Measurements from ENCODE around the gene EPB41. TPM values are rescaled to one million over a fixed set of nuclear protein-coding genes. Genes with fewer than 3 reads are reported as not detected.

Gene EPB41
- total RNA-seq, 1 donor from 2014 or later = 82.9 TPM

DNA sequence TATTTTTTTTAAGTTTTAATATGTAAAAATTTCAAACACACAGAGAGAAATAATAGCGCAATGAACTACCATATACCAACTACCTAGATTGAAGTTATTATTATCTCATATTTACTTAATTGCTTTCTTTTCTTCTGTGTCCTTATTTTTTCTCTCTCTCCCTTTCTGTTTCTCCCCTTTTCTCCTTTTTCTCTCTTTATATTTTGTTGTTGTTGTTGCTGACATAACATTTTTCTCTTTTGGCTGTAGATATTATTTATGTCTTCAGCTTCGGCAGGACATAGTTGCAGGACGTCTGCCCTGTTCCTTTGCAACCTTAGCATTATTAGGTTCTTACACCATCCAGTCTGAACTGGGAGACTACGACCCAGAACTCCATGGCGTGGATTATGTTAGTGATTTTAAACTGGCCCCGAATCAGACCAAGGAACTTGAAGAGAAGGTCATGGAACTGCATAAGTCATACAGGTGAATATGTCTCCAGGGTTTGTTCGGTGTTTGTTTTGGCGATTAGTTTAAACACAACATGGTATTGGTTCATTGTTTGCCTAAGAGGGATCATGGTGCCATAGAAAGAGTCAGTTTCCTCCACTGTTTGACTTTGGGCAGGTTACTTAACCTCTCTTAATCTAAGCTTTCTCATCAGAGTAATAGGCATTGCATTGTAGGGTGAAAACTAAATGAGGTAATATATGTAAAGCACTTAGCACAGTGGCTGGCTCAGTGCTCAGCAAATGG, 103.8 kb downstream of the EPB41 start:
- no peak for DNase-seq (ENCODE audit: extremely low spot score, unreplicated experiment)
- H3K4me3 Mint-ChIP-seq = no peak overlapping the region
- no peaks in the 10 kb centered on the region for H3K27me3 Mint-ChIP-seq
- H3K9me3 Mint-ChIP-seq = no peaks in the 10 kb centered on the region
- no peak overlapping the region for H3K27ac Mint-ChIP-seq
- H3K36me3 Mint-ChIP-seq = peaks cover 4% of the 10 kb centered on the region
- no peaks in the 10 kb centered on the region for H3K4me1 Mint-ChIP-seq (ENCODE audit: unreplicated experiment)
- TF ChIP-seq, protein P1, sequence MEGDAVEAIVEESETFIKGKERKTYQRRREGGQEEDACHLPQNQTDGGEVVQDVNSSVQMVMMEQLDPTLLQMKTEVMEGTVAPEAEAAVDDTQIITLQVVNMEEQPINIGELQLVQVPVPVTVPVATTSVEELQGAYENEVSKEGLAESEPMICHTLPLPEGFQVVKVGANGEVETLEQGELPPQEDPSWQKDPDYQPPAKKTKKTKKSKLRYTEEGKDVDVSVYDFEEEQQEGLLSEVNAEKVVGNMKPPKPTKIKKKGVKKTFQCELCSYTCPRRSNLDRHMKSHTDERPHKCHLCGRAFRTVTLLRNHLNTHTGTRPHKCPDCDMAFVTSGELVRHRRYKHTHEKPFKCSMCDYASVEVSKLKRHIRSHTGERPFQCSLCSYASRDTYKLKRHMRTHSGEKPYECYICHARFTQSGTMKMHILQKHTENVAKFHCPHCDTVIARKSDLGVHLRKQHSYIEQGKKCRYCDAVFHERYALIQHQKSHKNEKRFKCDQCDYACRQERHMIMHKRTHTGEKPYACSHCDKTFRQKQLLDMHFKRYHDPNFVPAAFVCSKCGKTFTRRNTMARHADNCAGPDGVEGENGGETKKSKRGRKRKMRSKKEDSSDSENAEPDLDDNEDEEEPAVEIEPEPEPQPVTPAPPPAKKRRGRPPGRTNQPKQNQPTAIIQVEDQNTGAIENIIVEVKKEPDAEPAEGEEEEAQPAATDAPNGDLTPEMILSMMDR (conservative IDR thresholded peaks at IDR 0.05) = no peak

DNA sequence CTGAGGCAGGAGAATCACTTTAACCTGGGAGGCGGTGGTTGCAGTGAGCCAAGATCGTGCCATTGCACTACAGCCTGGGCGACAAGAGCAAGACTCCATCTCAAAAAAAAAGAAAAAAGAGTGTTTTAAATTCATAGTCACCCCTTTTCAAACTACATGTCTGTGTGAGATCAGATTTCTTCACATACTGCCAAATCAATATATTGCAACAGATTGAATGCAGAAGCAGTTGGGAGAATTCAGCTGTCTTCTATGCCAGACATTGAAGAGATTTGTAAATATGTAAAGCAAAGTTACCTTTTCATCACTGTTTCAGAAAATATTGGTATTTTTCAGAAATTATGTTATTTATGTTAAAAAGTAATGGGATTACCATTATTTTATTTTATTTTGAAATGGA, 108.3 kb downstream of the EPB41 start:
- Mint-ChIP-seq H3K4me1 (ENCODE audit: unreplicated experiment) (no peaks in the 10 kb centered on the region), H3K36me3 (peaks cover 16% of the 10 kb centered on the region), H3K27ac (no peak overlapping the region), H3K9me3 (no peaks in the 10 kb centered on the region), H3K4me3 (no peak overlapping the region), H3K27me3 (no peaks in the 10 kb centered on the region)
- no peak for DNase-seq (ENCODE audit: extremely low spot score, unreplicated experiment)
- TF ChIP-seq, protein P1 (conservative IDR thresholded peaks at IDR 0.05) = no peak

DNA sequence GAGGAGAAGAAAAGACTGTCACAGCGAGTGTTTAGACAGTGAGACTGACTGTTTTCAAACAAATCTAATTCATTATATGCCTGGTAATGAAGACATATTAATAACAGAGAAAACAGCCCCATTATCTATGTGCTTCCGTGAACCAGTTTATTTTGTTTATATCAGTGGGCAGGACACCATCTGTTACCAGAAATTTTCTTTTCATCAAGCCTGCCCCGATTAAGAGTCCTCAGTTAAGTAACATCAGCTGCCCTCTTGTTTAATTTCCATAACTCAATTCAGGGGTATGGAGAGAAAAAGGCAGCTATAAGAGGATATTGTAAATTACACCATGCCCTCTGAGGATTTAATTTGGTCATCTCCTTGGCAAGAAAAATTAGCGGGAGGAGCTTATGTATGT, 115.3 kb downstream of the EPB41 start:
- DNase-seq (ENCODE audit: extremely low spot score, unreplicated experiment) = no peak
- Mint-ChIP-seq H3K9me3 (no peaks in the 10 kb centered on the region), H3K36me3 (peaks cover 14% of the 10 kb centered on the region), H3K4me3 (no peak overlapping the region), H3K4me1 (ENCODE audit: unreplicated experiment) (peaks cover 9% of the 10 kb centered on the region), H3K27ac (no peak overlapping the region), H3K27me3 (no peaks in the 10 kb centered on the region)
- TF ChIP-seq, protein P1 (conservative IDR thresholded peaks at IDR 0.05) = no peak

DNA sequence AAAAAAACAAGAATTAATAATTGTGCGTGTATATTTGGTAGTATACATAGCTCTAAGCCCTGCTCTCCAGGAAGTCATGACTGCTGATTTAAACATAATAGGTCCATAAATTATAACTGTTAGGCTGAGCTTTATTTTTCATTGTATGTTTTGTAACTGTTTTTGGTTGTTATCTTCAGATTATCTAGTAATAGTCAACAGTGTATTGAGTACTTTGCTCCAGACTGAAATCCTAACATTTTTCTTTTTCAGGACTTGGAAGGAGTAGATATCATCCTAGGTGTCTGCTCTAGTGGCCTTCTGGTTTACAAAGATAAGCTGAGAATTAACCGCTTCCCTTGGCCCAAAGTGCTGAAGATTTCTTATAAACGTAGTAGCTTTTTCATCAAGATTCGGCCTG, 118.5 kb downstream of the EPB41 start:
- Mint-ChIP-seq H3K4me1 (ENCODE audit: unreplicated experiment) (peaks cover 9% of the 10 kb centered on the region), H3K27ac (no peak overlapping the region), H3K9me3 (no peaks in the 10 kb centered on the region), H3K27me3 (no peaks in the 10 kb centered on the region), H3K4me3 (no peak overlapping the region), H3K36me3 (peaks cover 4% of the 10 kb centered on the region)
- TF ChIP-seq, protein P1 (conservative IDR thresholded peaks at IDR 0.05) = no peak
- DNase-seq (ENCODE audit: extremely low spot score, unreplicated experiment) = no peak

DNA sequence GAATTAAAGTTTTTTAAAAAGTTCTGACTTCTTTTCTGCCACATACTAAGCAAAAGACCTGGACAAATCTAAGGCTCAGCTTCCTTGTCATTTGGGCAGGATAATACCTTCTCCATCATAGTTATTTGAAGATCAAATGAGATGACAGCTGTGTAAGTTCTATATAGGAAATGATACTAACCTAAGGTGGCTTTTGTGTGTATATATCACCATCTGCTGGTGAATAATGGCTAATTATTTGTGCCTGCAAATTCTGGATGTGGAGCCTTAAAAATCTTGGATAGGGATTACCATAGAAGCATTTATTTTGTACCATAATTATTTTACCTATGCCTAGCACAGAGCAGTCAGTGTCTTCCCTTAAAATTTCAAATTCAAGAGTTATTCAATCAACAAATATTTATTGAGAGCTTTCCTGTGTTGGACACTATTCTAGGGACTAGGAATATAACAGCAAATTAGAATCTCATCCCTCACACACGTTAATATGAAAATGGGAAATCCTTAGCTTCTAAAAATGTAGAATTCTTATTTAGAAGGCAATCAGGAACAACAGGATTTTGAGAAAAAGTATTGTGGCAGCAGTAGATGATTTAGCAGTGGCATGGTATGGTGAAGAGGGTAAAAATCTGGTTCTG, 119.6 kb downstream of the EPB41 start:
- H3K4me1 Mint-ChIP-seq (ENCODE audit: unreplicated experiment) = peaks cover 9% of the 10 kb centered on the region
- TF ChIP-seq, protein P1 (conservative IDR thresholded peaks at IDR 0.05) = peak; percentile 83
- H3K27me3 Mint-ChIP-seq = no peaks in the 10 kb centered on the region
- no peaks in the 10 kb centered on the region for H3K9me3 Mint-ChIP-seq
- H3K36me3 Mint-ChIP-seq = peaks cover 4% of the 10 kb centered on the region
- DNase-seq (ENCODE audit: extremely low spot score, unreplicated experiment) = no peak
- no peak overlapping the region for H3K27ac Mint-ChIP-seq
- no peak overlapping the region for H3K4me3 Mint-ChIP-seq
